WTC11 (cell line): ENCODE measurements around the gene SLC16A8. TPM values are rescaled to one million over a fixed set of nuclear protein-coding genes. Genes with fewer than 3 reads are reported as not detected.

Source experiments
- ATAC-seq: fragments of 200-7000 bp; cut with Tn5 transposase; 2 replicates; pipeline ENCODE4 v1.10.0; 2021; ENCODE audit warnings: mild to moderate bottlenecking, moderate library complexity
- CTCF ChIA-PET: fragments of 300-600 bp; sonication (Branson Sonifier 250); formaldehyde crosslinking; loops from one replicate; lab custom pipeline; 2021; ENCODE audit warnings: antibody characterized with exemption; lab: Charles Lee
- POLR2A ChIA-PET: fragments of 350-600 bp; sonication (Branson Sonifier 250); formaldehyde crosslinking; loops from one replicate; lab custom pipeline; 2021; ENCODE audit warnings: antibody characterized with exemption; lab: Charles Lee
- DNase-seq: peaks from one replicate; pipeline ENCODE4 v3.0.0; 2021; ENCODE audit warnings: low spot score
- H3K27ac Mint-ChIP-seq: 2 replicates; pipeline ENCODE4 v1.8.0; 2021; ENCODE audit warnings: mixed read lengths
- H3K27me3 Mint-ChIP-seq: 2 replicates; pipeline ENCODE4 v1.8.0; 2021; ENCODE audit warnings: low read depth, mild to moderate bottlenecking, moderate library complexity, mixed read lengths
- H3K36me3 Mint-ChIP-seq: 2 replicates; pipeline ENCODE4 v1.8.0; 2021; ENCODE audit warnings: mixed read lengths
- H3K4me1 Mint-ChIP-seq: 2 replicates; pipeline ENCODE4 v1.8.0; 2022; ENCODE audit warnings: mixed read lengths
- H3K4me3 Mint-ChIP-seq: 2 replicates; pipeline ENCODE4 v1.8.0; 2021; ENCODE audit warnings: mild to moderate bottlenecking, moderate library complexity, mixed read lengths
- H3K9me3 Mint-ChIP-seq: 2 replicates; pipeline ENCODE4 v1.8.0; 2021; ENCODE audit warnings: mixed read lengths
- ATF2 ChIP-seq: sonication (generic); formaldehyde crosslinking; IDR thresholded peaks from 2 replicates; pipeline ENCODE4 v1.8.1; 2022; ENCODE audit warnings: low read depth, missing genetic modification reagents, borderline replicate concordance
- ATF6 ChIP-seq: sonication (generic); formaldehyde crosslinking; IDR thresholded peaks from 2 replicates; pipeline ENCODE4 v1.8.1; 2023; ENCODE audit warnings: mild to moderate bottlenecking, missing genetic modification reagents
- CREB1 ChIP-seq: sonication (generic); formaldehyde crosslinking; IDR thresholded peaks from 2 replicates; pipeline ENCODE4 v1.8.0; 2023; ENCODE audit warnings: mild to moderate bottlenecking, missing genetic modification reagents
- CTCF ChIP-seq: fragments of 200-600 bp; IDR thresholded peaks from 2 replicates; pipeline ENCODE4 v1.8.0; 2022; ENCODE audit warnings: antibody characterized with exemption
- FOXP1 ChIP-seq: sonication (generic); formaldehyde crosslinking; IDR thresholded peaks from 2 replicates; pipeline ENCODE4 v1.8.0; 2022; ENCODE audit warnings: missing genetic modification reagents, mild to moderate bottlenecking, moderate library complexity, borderline replicate concordance
- HMGA2 ChIP-seq: fragments of 250-450 bp; sonication (Bioruptor Pico); IDR thresholded peaks from 2 replicates; pipeline ENCODE4 v1.4.0; 2021; ENCODE audit warnings: mild to moderate bottlenecking, moderate library complexity
- NFATC4 ChIP-seq: fragments of 250-450 bp; sonication (Bioruptor Pico); IDR thresholded peaks from 2 replicates; pipeline ENCODE4 v1.9.0; 2021; ENCODE audit warnings: mild to moderate bottlenecking
- PRDM15 ChIP-seq: sonication (generic); formaldehyde crosslinking; IDR thresholded peaks from 2 replicates; pipeline ENCODE4 v1.8.0; 2022; ENCODE audit warnings: missing genetic modification reagents
- SP1 ChIP-seq: sonication (generic); formaldehyde crosslinking; conservative IDR thresholded peaks from 2 replicates; pipeline ENCODE4 v1.8.1; 2022; ENCODE audit warnings: missing genetic modification reagents
- STAT6 ChIP-seq: sonication (generic); formaldehyde crosslinking; conservative IDR thresholded peaks from 2 replicates; pipeline ENCODE4 v1.8.1; 2023; ENCODE audit warnings: mild to moderate bottlenecking, low read depth, missing genetic modification reagents, moderate library complexity
- ZBTB43 ChIP-seq: sonication (generic); formaldehyde crosslinking; IDR thresholded peaks from 2 replicates; pipeline ENCODE4 v1.8.1; 2023; ENCODE audit warnings: mild to moderate bottlenecking, missing genetic modification reagents
- ZNF121 ChIP-seq: sonication (generic); formaldehyde crosslinking; IDR thresholded peaks from 2 replicates; pipeline ENCODE4 v1.8.0; 2023; ENCODE audit warnings: missing genetic modification reagents
- ZNF317 ChIP-seq: sonication (generic); formaldehyde crosslinking; IDR thresholded peaks from 2 replicates; pipeline ENCODE4 v1.8.1; 2023; ENCODE audit warnings: low read depth, mild to moderate bottlenecking, moderate library complexity, missing genetic modification reagents, borderline replicate concordance
- total RNA-seq: library from RNA; stranded (reverse); gene quantifications from 3 replicates; pipeline ENCODE4 v1.2.3, GENCODE V29; 2021

Gene SLC16A8
- total RNA-seq, 1 experiment from 2014 or later: 0.57 TPM

GRCh38 chr22:38032681-38033521, 51.1 kb downstream of the SLC16A8 start (continued):
- TF ChIP-seq STAT6 (CRISPR knock-in tag) (no peak), SP1 (CRISPR knock-in tag) (no peak), ZBTB43 (CRISPR knock-in tag) (no peak), ATF6 (no peak)

- no peak for DNase-seq
Measured at GRCh38 chr22:38031491-38031890, 52.5 kb downstream of the SLC16A8 start.

GRCh38 chr22:38030311-38031133, 53.5 kb downstream of the SLC16A8 start:
- H3K9me3 Mint-ChIP-seq: no peaks in the 10 kb centered on the region
- CTCF ChIA-PET: interaction anchor here (0.5 to 3.1 kb wide), 11 partner anchors 15 to 213 kb away, joined by 3 to 37 read pairs (median 5); partner anchors contain the start of gene MAFF
- H3K36me3 Mint-ChIP-seq: no peaks in the 10 kb centered on the region
- ATAC-seq (no peak), DNase-seq (no peak)
- POLR2A ChIA-PET: no interaction called here
- no peak overlapping the region for H3K4me3 Mint-ChIP-seq
- peaks cover 30% of the 10 kb centered on the region for H3K4me1 Mint-ChIP-seq
- TF ChIP-seq ZNF121 (CRISPR knock-in tag) (no peak), ZNF317 (0 out of 2 replicates have a peak, but pooled peaks have one; percentile 36)
- H3K27me3 Mint-ChIP-seq: no peaks in the 10 kb centered on the region; the same call in 1 of the 2 replicates
- no peak overlapping the region for H3K27ac Mint-ChIP-seq

More at GRCh38 chr22:38031491-38031890, 52.5 kb downstream of the SLC16A8 start:
- TF ChIP-seq ATF2: no peak
- Mint-ChIP-seq H3K9me3 (no peaks in the 10 kb centered on the region), H3K36me3 (no peaks in the 10 kb centered on the region), H3K4me1 (peaks cover 31% of the 10 kb centered on the region), H3K27ac (no peak overlapping the region), H3K27me3 (no peaks in the 10 kb centered on the region; the same call in 1 of the 2 replicates), H3K4me3 (no peak overlapping the region)
- no peak for ATAC-seq
- POLR2A ChIA-PET: interaction anchor here (0.6 kb wide), 1 partner anchor 21 kb away, joined by 5 read pairs; no protein-coding TSS in a partner anchor
- CTCF ChIA-PET: interaction anchor here (1.3 to 3.1 kb wide), 3 partner anchors 14 to 66 kb away, joined by 6 to 37 read pairs (median 11); no protein-coding TSS in a partner anchor

GRCh38 chr22:38029901-38030300, 54.1 kb downstream of the SLC16A8 start:
- H3K4me3 Mint-ChIP-seq: no peak overlapping the region
- peaks cover 24% of the 10 kb centered on the region for H3K4me1 Mint-ChIP-seq
- ATAC-seq (no peak), DNase-seq (no peak)
- H3K9me3 Mint-ChIP-seq: no peaks in the 10 kb centered on the region
- no peak overlapping the region; the same call in 1 of the 2 replicates for H3K27ac Mint-ChIP-seq
- CTCF ChIA-PET: interaction anchor here (0.9 to 3.1 kb wide), 8 partner anchors 16 to 212 kb away, joined by 3 to 37 read pairs (median 5); partner anchors contain the start of gene MAFF
- H3K36me3 Mint-ChIP-seq: no peaks in the 10 kb centered on the region
- no peak for TF ChIP-seq CREB1
- no peak for TF ChIP-seq NFATC4 (CRISPR knock-in tag)
- TF ChIP-seq CTCF: no peak
- no peak for TF ChIP-seq PRDM15
- TF ChIP-seq HMGA2: no peak
- TF ChIP-seq FOXP1 (CRISPR knock-in tag): no peak
- POLR2A ChIA-PET: no interaction called here
- H3K27me3 Mint-ChIP-seq: no peaks in the 10 kb centered on the region; the same call in 1 of the 2 replicates
